ENCODE results near the gene SEZ6L2. TPM values are rescaled to one million over a fixed set of nuclear protein-coding genes. Genes with fewer than 3 reads are reported as not detected.

SEZ6L2 gene
- total RNA-seq, 1 experiment from 2014 or later: 44.7 TPM

DNA sequence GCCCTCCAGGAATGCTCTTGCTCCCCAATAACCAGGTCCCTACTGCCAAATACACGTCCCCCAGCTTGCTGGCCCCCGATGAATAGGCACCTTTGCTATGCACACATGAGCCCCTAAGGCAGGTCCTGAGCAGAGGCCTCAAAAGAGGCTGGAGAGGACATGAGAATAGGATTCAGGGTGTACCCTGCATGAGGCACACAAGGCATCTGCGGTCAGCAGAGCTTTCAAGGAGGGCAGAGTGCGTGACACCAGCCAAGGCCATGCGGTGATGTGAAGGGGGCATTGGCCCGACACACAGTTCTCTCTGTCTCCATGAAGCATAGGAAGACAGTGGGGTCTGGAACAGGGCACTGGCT, 6.9 kb downstream of the SEZ6L2 start:
- H3K4me1 Mint-ChIP-seq: peaks cover 6 to 7% of the 10 kb centered on the region in 2 experiments
- Histone ChIP-seq H3K18ac (ENCODE audit: insufficient read length, low read depth, low read length) (no peak overlapping the region), H3K4me1 (ENCODE audit: insufficient read depth, low read length) (no peaks in the 10 kb centered on the region; the same call in 1 of the 2 replicates), H2BK15ac (ENCODE audit: low read depth, low read length) (no peak overlapping the region), H3T11ph (ENCODE audit: low read length) (no peak overlapping the region), H3K23me2 (ENCODE audit: insufficient read length, low read depth, low read length, poor library complexity, severe bottlenecking) (no peaks in the 10 kb centered on the region), H3K9me3 (ENCODE audit: control insufficient read depth, low read depth, low read length) (no peaks in the 10 kb centered on the region), H2BK5ac (ENCODE audit: insufficient read length, low read length) (no peak overlapping the region), H3K56ac (ENCODE audit: insufficient read length, low read depth, low read length) (no peak overlapping the region), H4K20me1 (ENCODE audit: control insufficient read depth, insufficient read depth, insufficient read length) (no peaks in the 10 kb centered on the region), H3K79me1 (ENCODE audit: insufficient read depth, low read depth, low read length, poor library complexity, severe bottlenecking) (no peaks in the 10 kb centered on the region), H3K9ac (ENCODE audit: extremely low read depth, insufficient read length, low read length) (no peak overlapping the region), H3K4ac (ENCODE audit: low read depth, low read length) (no peak overlapping the region), H3K4me2 (ENCODE audit: insufficient read depth, insufficient read length, low read length) (no peak overlapping the region), H3K27ac (ENCODE audit: insufficient read length, low read depth, low read length) (no peak overlapping the region), H2BK120ac (ENCODE audit: low read depth, low read length, poor library complexity, severe bottlenecking) (no peak overlapping the region), H4K91ac (ENCODE audit: insufficient read length, low read depth, low read length) (no peak overlapping the region), H3K23ac (ENCODE audit: insufficient read length, low read depth, low read length) (no peak overlapping the region), H4K8ac (replicated peaks; ENCODE audit: insufficient read length, low read depth, low read length) (no peak overlapping the region), H2BK20ac (ENCODE audit: low read depth, low read length, poor library complexity, severe bottlenecking) (no peak overlapping the region), H3K14ac (ENCODE audit: insufficient read depth, low read length) (no peak overlapping the region; the same call in 1 of the 2 replicates), H4K5ac (ENCODE audit: insufficient read length, low read depth, low read length) (no peak overlapping the region), H2AFZ (ENCODE audit: low read length) (no peak overlapping the region), H3K79me2 (ENCODE audit: insufficient read depth, low read length) (no peaks in the 10 kb centered on the region), H3K27me3 (ENCODE audit: insufficient read depth, low read length) (no peaks in the 10 kb centered on the region), H2BK12ac (ENCODE audit: insufficient read length, low read depth, low read length) (no peak overlapping the region), H2AK5ac (ENCODE audit: insufficient read length, low read length) (no peak overlapping the region)
- H3K4me3 Mint-ChIP-seq: no peak overlapping the region
- H3K9me3 Mint-ChIP-seq: no peaks in the 10 kb centered on the region; a peak in 1 of 5 replicates
- no CpG with 5 or more reads among the region's 6 CpGs for WGBS (ENCODE audit: extremely low coverage, insufficient read length, low lambda C conversion rate)
- DNase-seq: no peak
- H3K27ac Mint-ChIP-seq: no peak overlapping the region
- TF ChIP-seq, protein P1, sequence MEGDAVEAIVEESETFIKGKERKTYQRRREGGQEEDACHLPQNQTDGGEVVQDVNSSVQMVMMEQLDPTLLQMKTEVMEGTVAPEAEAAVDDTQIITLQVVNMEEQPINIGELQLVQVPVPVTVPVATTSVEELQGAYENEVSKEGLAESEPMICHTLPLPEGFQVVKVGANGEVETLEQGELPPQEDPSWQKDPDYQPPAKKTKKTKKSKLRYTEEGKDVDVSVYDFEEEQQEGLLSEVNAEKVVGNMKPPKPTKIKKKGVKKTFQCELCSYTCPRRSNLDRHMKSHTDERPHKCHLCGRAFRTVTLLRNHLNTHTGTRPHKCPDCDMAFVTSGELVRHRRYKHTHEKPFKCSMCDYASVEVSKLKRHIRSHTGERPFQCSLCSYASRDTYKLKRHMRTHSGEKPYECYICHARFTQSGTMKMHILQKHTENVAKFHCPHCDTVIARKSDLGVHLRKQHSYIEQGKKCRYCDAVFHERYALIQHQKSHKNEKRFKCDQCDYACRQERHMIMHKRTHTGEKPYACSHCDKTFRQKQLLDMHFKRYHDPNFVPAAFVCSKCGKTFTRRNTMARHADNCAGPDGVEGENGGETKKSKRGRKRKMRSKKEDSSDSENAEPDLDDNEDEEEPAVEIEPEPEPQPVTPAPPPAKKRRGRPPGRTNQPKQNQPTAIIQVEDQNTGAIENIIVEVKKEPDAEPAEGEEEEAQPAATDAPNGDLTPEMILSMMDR (conservative IDR thresholded peaks at IDR 0.05): no peak
- H3K27me3 Mint-ChIP-seq (ENCODE audit: low read depth): no peaks in the 10 kb centered on the region
- peaks cover 9 to 34% (median 26%) of the 10 kb centered on the region in 3 experiments; a peak in 6 of 7 replicates for H3K36me3 Mint-ChIP-seq (ENCODE audit: insufficient read depth in 1 of 3, low read depth in 3 of 3)

Measured in H9 (cell line).